ENCODE data around the gene PLXNA4. TPM values are rescaled to one million over a fixed set of nuclear protein-coding genes. Genes with fewer than 3 reads are reported as not detected.

The PLXNA4 gene
- total RNA-seq, 2 donors from 2014 or later, result 24.0 to 42.7 TPM

- no peak for TF ChIP-seq CTCF (conservative IDR thresholded peaks at IDR 0.05)
- Mint-ChIP-seq H3K4me1 (peaks cover 58% of the 10 kb centered on the region), H3K4me3 (no peak overlapping the region), H3K27ac (no peak overlapping the region), H3K36me3 (ENCODE audit: low read depth) (peaks cover 12% of the 10 kb centered on the region), H3K9me3 (no peaks in the 10 kb centered on the region), H3K27me3 (ENCODE audit: insufficient read depth) (peaks cover 46% of the 10 kb centered on the region)
- Histone ChIP-seq H3K4me1 (ENCODE audit: control insufficient read depth, insufficient read depth, low read length) (peaks cover 19% of the 10 kb centered on the region), H3K27ac (ENCODE audit: low read depth, low read length) (no peak overlapping the region), H3K4me3 (ENCODE audit: low read length) (no peak overlapping the region), H3K9ac (ENCODE audit: extremely low read depth, low read length, poor library complexity, severe bottlenecking) (no peak overlapping the region), H3K36me3 (ENCODE audit: control insufficient read depth, insufficient read depth, low read length) (peaks cover 7% of the 10 kb centered on the region), H3K9me3 (ENCODE audit: control insufficient read depth, low read length) (no peaks in the 10 kb centered on the region), H3K27me3 (ENCODE audit: control insufficient read depth, insufficient read depth, low read length, poor library complexity, severe bottlenecking) (peaks cover 24% of the 10 kb centered on the region)
- DNase-seq, result no peak
- 88 to 89% methylated on average over 5 to 9 of the region's 9 CpGs for WGBS, 2 experiments (ENCODE audit: insufficient coverage in 1 of 2, insufficient read length in 1 of 2)
Measured at GRCh38 chr7:132569884-132570614, 6.2 kb downstream of the PLXNA4 start.

GRCh38 chr7:132568962-132569361 lies 7.3 kb downstream of the PLXNA4 start:
- H3K27me3 Mint-ChIP-seq (ENCODE audit: insufficient read depth), result peaks cover 45% of the 10 kb centered on the region
- no peak overlapping the region for H3K4me3 Mint-ChIP-seq
- H3K27ac ChIP-seq (ENCODE audit: low read depth, low read length), result no peak overlapping the region
- H3K4me1 Mint-ChIP-seq, result peaks cover 56% of the 10 kb centered on the region
- DNase-seq, result no peak
- no peaks in the 10 kb centered on the region for H3K9me3 Mint-ChIP-seq
- H3K27ac Mint-ChIP-seq, result no peak overlapping the region
- no peaks in the 10 kb centered on the region for H3K9me3 ChIP-seq (ENCODE audit: control insufficient read depth, low read length)
- no peak overlapping the region for H3K4me3 ChIP-seq (ENCODE audit: low read length)
- peaks cover 14% of the 10 kb centered on the region for H3K36me3 Mint-ChIP-seq (ENCODE audit: low read depth)
- no peak for TF ChIP-seq CTCF (conservative IDR thresholded peaks at IDR 0.05)
- WGBS, 2 experiments (ENCODE audit: insufficient coverage in 1 of 2, insufficient read length in 1 of 2), result 95% methylated on average over 2 of the region's 2 CpGs; no CpG with 5 or more reads in 1 of the 2 experiments
- no peak overlapping the region for H3K9ac ChIP-seq (ENCODE audit: extremely low read depth, low read length, poor library complexity, severe bottlenecking)
- peaks cover 15% of the 10 kb centered on the region for H3K4me1 ChIP-seq (ENCODE audit: control insufficient read depth, insufficient read depth, low read length)
- H3K36me3 ChIP-seq (ENCODE audit: control insufficient read depth, insufficient read depth, low read length), result peaks cover 7% of the 10 kb centered on the region
- peaks cover 20% of the 10 kb centered on the region for H3K27me3 ChIP-seq (ENCODE audit: control insufficient read depth, insufficient read depth, low read length, poor library complexity, severe bottlenecking)

- H3K9ac ChIP-seq (ENCODE audit: extremely low read depth, low read length, poor library complexity, severe bottlenecking), result no peak overlapping the region
- H3K9me3 ChIP-seq (ENCODE audit: control insufficient read depth, low read length), result no peaks in the 10 kb centered on the region
- no peak overlapping the region for H3K27ac ChIP-seq (ENCODE audit: low read depth, low read length)
- peaks cover 7% of the 10 kb centered on the region for H3K36me3 ChIP-seq (ENCODE audit: control insufficient read depth, insufficient read depth, low read length)
- H3K4me1 ChIP-seq (ENCODE audit: control insufficient read depth, insufficient read depth, low read length), result peaks cover 15% of the 10 kb centered on the region
- H3K4me3 ChIP-seq (ENCODE audit: low read length), result no peak overlapping the region
- H3K36me3 Mint-ChIP-seq (ENCODE audit: low read depth), result peaks cover 8% of the 10 kb centered on the region
- H3K27me3 Mint-ChIP-seq (ENCODE audit: insufficient read depth), result peaks cover 47% of the 10 kb centered on the region
- no peaks in the 10 kb centered on the region for H3K9me3 Mint-ChIP-seq
- DNase-seq, result no peak
- 80 to 87% methylated on average over 1 to 5 of the region's 5 CpGs for WGBS, 2 experiments (ENCODE audit: insufficient coverage in 1 of 2, insufficient read length in 1 of 2)
- no peak overlapping the region for H3K27ac Mint-ChIP-seq
- TF ChIP-seq CTCF (conservative IDR thresholded peaks at IDR 0.05), result no peak
- H3K4me3 Mint-ChIP-seq, result no peak overlapping the region
- peaks cover 33% of the 10 kb centered on the region for H3K27me3 ChIP-seq (ENCODE audit: control insufficient read depth, insufficient read depth, low read length, poor library complexity, severe bottlenecking)
- peaks cover 37% of the 10 kb centered on the region for H3K4me1 Mint-ChIP-seq
Measured at GRCh38 chr7:132565885-132566284, 10.4 kb downstream of the PLXNA4 start.

All from endodermal cell (in vitro differentiated cells).